ENCODE measurements around the gene PAM.

Gene PAM

GRCh38 chr5:102933721-102934459 is 178.8 kb downstream of the PAM start:
- DNase-seq (ENCODE audit: low read depth, low spot score), result no peak

GRCh38 chr5:102937894-102938293 is 182.8 kb downstream of the PAM start:
- DNase-seq (ENCODE audit: low read depth, low spot score), result no peak

GRCh38 chr5:102941111-102941510 is 186.0 kb downstream of the PAM start:
- no peak for DNase-seq (ENCODE audit: low read depth, low spot score)

- no peak for DNase-seq (ENCODE audit: low read depth, low spot score)
Measured at GRCh38 chr5:102946414-102946813, 191.3 kb downstream of the PAM start.

GRCh38 chr5:102946971-102947370 is 191.9 kb downstream of the PAM start:
- DNase-seq (ENCODE audit: low read depth, low spot score), result no peak

GRCh38 chr5:102955488-102955887 is 200.4 kb downstream of the PAM start:
- no peak for DNase-seq (ENCODE audit: low read depth, low spot score)

GRCh38 chr5:102956599-102956998 is 201.5 kb downstream of the PAM start:
- DNase-seq (ENCODE audit: low read depth, low spot score), result no peak

GRCh38 chr5:102957141-102957540 is 202.0 kb downstream of the PAM start:
- DNase-seq (ENCODE audit: low read depth, low spot score), result no peak

GRCh38 chr5:102958481-102959011 is 203.4 kb downstream of the PAM start:
- DNase-seq (ENCODE audit: low read depth, low spot score), result no peak

GRCh38 chr5:102959055-102959454 is 203.9 kb downstream of the PAM start:
- DNase-seq (ENCODE audit: low read depth, low spot score), result no peak

GRCh38 chr5:102961671-102962070 is 206.6 kb downstream of the PAM start:
- DNase-seq (ENCODE audit: low read depth, low spot score), result no peak

GRCh38 chr5:102965653-102966052 is 210.5 kb downstream of the PAM start:
- no peak for DNase-seq (ENCODE audit: low read depth, low spot score)

- DNase-seq (ENCODE audit: low read depth, low spot score), result no peak
Measured at GRCh38 chr5:102969641-102970040, 214.5 kb downstream of the PAM start.

- DNase-seq (ENCODE audit: low read depth, low spot score), result no peak
Measured at GRCh38 chr5:102971676-102972293, 216.7 kb downstream of the PAM start.

- DNase-seq (ENCODE audit: low read depth, low spot score), result no peak
Measured at GRCh38 chr5:102974177-102974576, 219.1 kb downstream of the PAM start.

GRCh38 chr5:102975045-102975444 is 219.9 kb downstream of the PAM start:
- no peak for DNase-seq (ENCODE audit: low read depth, low spot score)

- no peak for DNase-seq (ENCODE audit: low read depth, low spot score)
Measured at GRCh38 chr5:102975457-102976182, 220.5 kb downstream of the PAM start.

- no peak for DNase-seq (ENCODE audit: low read depth, low spot score)
Measured at GRCh38 chr5:102981957-102982635, 227.0 kb downstream of the PAM start.

- no peak for DNase-seq (ENCODE audit: low read depth, low spot score)
Measured at GRCh38 chr5:102986074-102986473, 231.0 kb downstream of the PAM start.

- no peak for DNase-seq (ENCODE audit: low read depth, low spot score)
Measured at GRCh38 chr5:102988459-102988858, 233.4 kb downstream of the PAM start.

GRCh38 chr5:102991802-102992201 is 236.7 kb downstream of the PAM start:
- DNase-seq (ENCODE audit: low read depth, low spot score), result no peak

- no peak for DNase-seq (ENCODE audit: low read depth, low spot score)
Measured at GRCh38 chr5:102996011-102996575, 241.0 kb downstream of the PAM start.
